Testis (tissue), 2 donors: ENCODE measurements around the gene ANKRD28.

Source experiments
- POLR2A ChIP-seq: fragments of 450-650 bp; IDR thresholded peaks from one replicate; pipeline ENCODE4 v1.6.1; 2017; ENCODE audit warnings: antibody characterized with exemption, mild to moderate bottlenecking, moderate library complexity
- TF ChIP-seq, protein P1 (sequence below), 3 experiments: fragments of 450-650 bp in 2 of 3; fragments of 200-600 bp in 1 of 3; sonication (generic) in 1 of 3; IDR thresholded peaks; one replicate each; pipeline ENCODE4 v1.5.1; 2016 to 2019; ENCODE audit warnings: antibody characterized with exemption in 3 of 3, mild to moderate bottlenecking in 2 of 3, moderate library complexity in 1 of 3

- TF ChIP-seq, protein P1, sequence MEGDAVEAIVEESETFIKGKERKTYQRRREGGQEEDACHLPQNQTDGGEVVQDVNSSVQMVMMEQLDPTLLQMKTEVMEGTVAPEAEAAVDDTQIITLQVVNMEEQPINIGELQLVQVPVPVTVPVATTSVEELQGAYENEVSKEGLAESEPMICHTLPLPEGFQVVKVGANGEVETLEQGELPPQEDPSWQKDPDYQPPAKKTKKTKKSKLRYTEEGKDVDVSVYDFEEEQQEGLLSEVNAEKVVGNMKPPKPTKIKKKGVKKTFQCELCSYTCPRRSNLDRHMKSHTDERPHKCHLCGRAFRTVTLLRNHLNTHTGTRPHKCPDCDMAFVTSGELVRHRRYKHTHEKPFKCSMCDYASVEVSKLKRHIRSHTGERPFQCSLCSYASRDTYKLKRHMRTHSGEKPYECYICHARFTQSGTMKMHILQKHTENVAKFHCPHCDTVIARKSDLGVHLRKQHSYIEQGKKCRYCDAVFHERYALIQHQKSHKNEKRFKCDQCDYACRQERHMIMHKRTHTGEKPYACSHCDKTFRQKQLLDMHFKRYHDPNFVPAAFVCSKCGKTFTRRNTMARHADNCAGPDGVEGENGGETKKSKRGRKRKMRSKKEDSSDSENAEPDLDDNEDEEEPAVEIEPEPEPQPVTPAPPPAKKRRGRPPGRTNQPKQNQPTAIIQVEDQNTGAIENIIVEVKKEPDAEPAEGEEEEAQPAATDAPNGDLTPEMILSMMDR (IDR thresholded peaks at IDR 0.05) = no peak
- TF ChIP-seq POLR2A = no peak
Observed at GRCh38 chr3:15825016-15825415, 27.2 kb upstream of the ANKRD28 start.
